ENCODE measurements around the gene HIVEP2. TPM values are rescaled to one million over a fixed set of nuclear protein-coding genes. Genes with fewer than 3 reads are reported as not detected.

HIVEP2 gene
- total RNA-seq, 1 experiment from 2014 or later: 4.2 TPM

- no peak overlapping the region for H2BK20ac ChIP-seq (ENCODE audit: low read depth, low read length, poor library complexity, severe bottlenecking)
Measured at GRCh38 chr6:142943711-142944123, 1.3 kb downstream of the HIVEP2 start.

More at GRCh38 chr6:142943711-142944123, 1.3 kb downstream of the HIVEP2 start:
- no peak overlapping the region for H2AK5ac ChIP-seq (ENCODE audit: insufficient read length, low read length)
- Mint-ChIP-seq H3K36me3 (ENCODE audit: insufficient read depth in 1 of 3, low read depth in 3 of 3) (no peaks in the 10 kb centered on the region), H3K4me1 (peaks cover 22 to 24% of the 10 kb centered on the region in 2 experiments), H3K27me3 (ENCODE audit: low read depth) (peaks cover 15% of the 10 kb centered on the region), H3K4me3 (peak overlapping the region; percentile 91 to 100), H3K9me3 (peaks cover 0 to 2% of the 10 kb centered on the region in 2 experiments; a peak in 2 of 5 replicates), H3K27ac (peak overlapping the region in 1 of 3 experiments; percentile 99; a peak in 1 of 7 replicates)
- H3K27ac ChIP-seq (ENCODE audit: insufficient read length, low read depth, low read length): no peak overlapping the region
- H2AFZ ChIP-seq (ENCODE audit: low read length): no peak overlapping the region
- TF ChIP-seq CTCF (conservative IDR thresholded peaks at IDR 0.05): no peak
- H3K27me3 ChIP-seq (ENCODE audit: insufficient read depth, low read length): no peaks in the 10 kb centered on the region
- no peak overlapping the region for H3K56ac ChIP-seq (ENCODE audit: insufficient read length, low read depth, low read length)
- H3K4ac ChIP-seq (ENCODE audit: low read depth, low read length): no peak overlapping the region
- H2BK120ac ChIP-seq (ENCODE audit: low read depth, low read length, poor library complexity, severe bottlenecking): no peak overlapping the region
- H3K4me1 ChIP-seq (ENCODE audit: insufficient read depth, low read length): no peaks in the 10 kb centered on the region; the same call in 1 of the 2 replicates
- no peak for DNase-seq
- no CpG with 5 or more reads among the region's 8 CpGs for WGBS (ENCODE audit: extremely low coverage, insufficient read length, low lambda C conversion rate)
- H4K8ac ChIP-seq (replicated peaks; ENCODE audit: insufficient read length, low read depth, low read length): no peak overlapping the region
- H2BK15ac ChIP-seq (ENCODE audit: low read depth, low read length): no peak overlapping the region
- no peaks in the 10 kb centered on the region for H3K79me1 ChIP-seq (ENCODE audit: insufficient read depth, low read depth, low read length, poor library complexity, severe bottlenecking)
- no peaks in the 10 kb centered on the region for H3K9me3 ChIP-seq (ENCODE audit: control insufficient read depth, low read depth, low read length)
- peak overlapping the region; percentile 81 for H3K14ac ChIP-seq (ENCODE audit: insufficient read depth, low read length)
- H4K5ac ChIP-seq (ENCODE audit: insufficient read length, low read depth, low read length): no peak overlapping the region
- no peaks in the 10 kb centered on the region for H4K20me1 ChIP-seq (ENCODE audit: control insufficient read depth, insufficient read depth, insufficient read length)
- no peak overlapping the region for H2BK5ac ChIP-seq (ENCODE audit: insufficient read length, low read length)
- peaks cover 2% of the 10 kb centered on the region; the same call in 1 of the 2 replicates for H3K79me2 ChIP-seq (ENCODE audit: insufficient read depth, low read length)
- peaks cover 22% of the 10 kb centered on the region for H3K23me2 ChIP-seq (ENCODE audit: insufficient read length, low read depth, low read length, poor library complexity, severe bottlenecking)
- peak overlapping the region; percentile 64 for H2BK12ac ChIP-seq (ENCODE audit: insufficient read length, low read depth, low read length)
- H3K23ac ChIP-seq (ENCODE audit: insufficient read length, low read depth, low read length): no peak overlapping the region
- no peak overlapping the region for H4K91ac ChIP-seq (ENCODE audit: insufficient read length, low read depth, low read length)
- peak overlapping the region; percentile 77 for H3K9ac ChIP-seq (ENCODE audit: extremely low read depth, insufficient read length, low read length)
- peak overlapping the region; percentile 100 for H3K4me2 ChIP-seq (ENCODE audit: insufficient read depth, insufficient read length, low read length)
- peak overlapping the region; percentile 95 for H3K18ac ChIP-seq (ENCODE audit: insufficient read length, low read depth, low read length)
- H3T11ph ChIP-seq (ENCODE audit: low read length): no peak overlapping the region
